Measurements from ENCODE around the gene DHX58. TPM values are rescaled to one million over a fixed set of nuclear protein-coding genes. Genes with fewer than 3 reads are reported as not detected.
A peak's percentile ranks its signal among the peaks of the same experiment; 100 is the strongest.

Gene DHX58
- total and polyA plus RNA-seq, 10 of the 15 experiments (the other 5 are each of a cell fraction or from before 2014, with no cell fraction given) = 3.5 to 69.8 (median 16.4) TPM

GRCh38 chr17:42112552-42113176 is at the start of gene DHX58 (continued):
- TF ChIP-seq ZNF687 (IDR thresholded peaks at IDR 0.05) (peak; percentile 30; the same call in 1 of the 2 replicates), CREB1 (IDR thresholded peaks at IDR 0.05; ENCODE audit: low read depth) (0 out of 2 replicates have a peak, but pooled peaks have one; percentile 19), TCF3 (IDR thresholded peaks at IDR 0.05; ENCODE audit: borderline replicate concordance, insufficient read depth, low read depth, low read length) (0 out of 2 replicates have a peak, but pooled peaks have one; percentile 31), NR2F1 (conservative IDR thresholded peaks at IDR 0.05) (peak; percentile 65), BCL11A (IDR thresholded peaks at IDR 0.05; ENCODE audit: low read depth, low read length) (no peak), ATF3 (IDR thresholded peaks at IDR 0.05; ENCODE audit: borderline replicate concordance, extremely low read depth, low read depth, low read length) (no peak), MEF2B (IDR thresholded peaks at IDR 0.05; ENCODE audit: partially characterized antibody, poor library complexity, severe bottlenecking) (peak; percentile 79), MXI1 (IDR thresholded peaks at IDR 0.05; ENCODE audit: low read depth, low read length) (peak; percentile 87), TBL1XR1 (IDR thresholded peaks at IDR 0.05; ENCODE audit: low read depth, low read length) (no peak; the same call in 1 of the 2 replicates), JUND (IDR thresholded peaks at IDR 0.05; ENCODE audit: low read depth, low read length) (no peak), NBN (IDR thresholded peaks at IDR 0.05) (no peak), YY1 (IDR thresholded peaks at IDR 0.05; ENCODE audit: low read depth, low read length) (peak; percentile 63), EP300 (IDR thresholded peaks at IDR 0.05; ENCODE audit: borderline replicate concordance in 1 of 2, control insufficient read depth in 1 of 2, low read depth in 2 of 2, low read length in 2 of 2) (no peak), KLF5 (IDR thresholded peaks at IDR 0.05; ENCODE audit: partially characterized antibody) (no peak), PAX5 (IDR thresholded peaks at IDR 0.05; ENCODE audit: borderline replicate concordance, low read depth, low read length) (peak; percentile 51; the same call in 1 of the 2 replicates), STAT3 (IDR thresholded peaks at IDR 0.05; ENCODE audit: low read depth, low read length) (no peak), HDAC2 (IDR thresholded peaks at IDR 0.05) (no peak), POLR2A (IDR thresholded peaks at IDR 0.05; ENCODE audit: low read depth, low read length) (peak; percentile 94), BMI1 (IDR thresholded peaks at IDR 0.05; ENCODE audit: borderline replicate concordance) (no peak), NRF1 (conservative IDR thresholded peaks at IDR 0.05; ENCODE audit: low read depth, low read length) (no peak), ZNF274 (IDR thresholded peaks at IDR 0.05; ENCODE audit: insufficient read depth, insufficient read length) (no peak)
- TF ChIP-seq, protein P1, sequence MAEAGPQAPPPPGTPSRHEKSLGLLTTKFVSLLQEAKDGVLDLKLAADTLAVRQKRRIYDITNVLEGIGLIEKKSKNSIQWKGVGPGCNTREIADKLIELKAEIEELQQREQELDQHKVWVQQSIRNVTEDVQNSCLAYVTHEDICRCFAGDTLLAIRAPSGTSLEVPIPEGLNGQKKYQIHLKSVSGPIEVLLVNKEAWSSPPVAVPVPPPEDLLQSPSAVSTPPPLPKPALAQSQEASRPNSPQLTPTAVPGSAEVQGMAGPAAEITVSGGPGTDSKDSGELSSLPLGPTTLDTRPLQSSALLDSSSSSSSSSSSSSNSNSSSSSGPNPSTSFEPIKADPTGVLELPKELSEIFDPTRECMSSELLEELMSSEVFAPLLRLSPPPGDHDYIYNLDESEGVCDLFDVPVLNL (IDR thresholded peaks at IDR 0.05; ENCODE audit: low read depth, low read length) = no peak
- TF ChIP-seq, protein P2, sequence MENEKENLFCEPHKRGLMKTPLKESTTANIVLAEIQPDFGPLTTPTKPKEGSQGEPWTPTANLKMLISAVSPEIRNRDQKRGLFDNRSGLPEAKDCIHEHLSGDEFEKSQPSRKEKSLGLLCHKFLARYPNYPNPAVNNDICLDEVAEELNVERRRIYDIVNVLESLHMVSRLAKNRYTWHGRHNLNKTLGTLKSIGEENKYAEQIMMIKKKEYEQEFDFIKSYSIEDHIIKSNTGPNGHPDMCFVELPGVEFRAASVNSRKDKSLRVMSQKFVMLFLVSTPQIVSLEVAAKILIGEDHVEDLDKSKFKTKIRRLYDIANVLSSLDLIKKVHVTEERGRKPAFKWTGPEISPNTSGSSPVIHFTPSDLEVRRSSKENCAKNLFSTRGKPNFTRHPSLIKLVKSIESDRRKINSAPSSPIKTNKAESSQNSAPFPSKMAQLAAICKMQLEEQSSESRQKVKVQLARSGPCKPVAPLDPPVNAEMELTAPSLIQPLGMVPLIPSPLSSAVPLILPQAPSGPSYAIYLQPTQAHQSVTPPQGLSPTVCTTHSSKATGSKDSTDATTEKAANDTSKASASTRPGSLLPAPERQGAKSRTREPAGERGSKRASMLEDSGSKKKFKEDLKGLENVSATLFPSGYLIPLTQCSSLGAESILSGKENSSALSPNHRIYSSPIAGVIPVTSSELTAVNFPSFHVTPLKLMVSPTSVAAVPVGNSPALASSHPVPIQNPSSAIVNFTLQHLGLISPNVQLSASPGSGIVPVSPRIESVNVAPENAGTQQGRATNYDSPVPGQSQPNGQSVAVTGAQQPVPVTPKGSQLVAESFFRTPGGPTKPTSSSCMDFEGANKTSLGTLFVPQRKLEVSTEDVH (IDR thresholded peaks at IDR 0.05; ENCODE audit: low read depth, partially characterized antibody) = no peak
